Omental fat pad (tissue), 4 donors: ENCODE results near the gene ZDHHC4. TPM values are rescaled to one million over a fixed set of nuclear protein-coding genes. Genes with fewer than 3 reads are reported as not detected.
A peak's percentile ranks its signal among the peaks of the same experiment; 100 is the strongest.
"Not testable (repeated sequence)": the region's sequence is repeated elsewhere in the genome, so short reads cannot be mapped to it uniquely, and the experiment has no call there.

Source experiments
- ATAC-seq: fragments of 150-250 bp; one replicate; pipeline ENCODE4 v1.9.1; 2016; ENCODE audit warnings: mild to moderate bottlenecking, moderate library complexity; ENCODE audit not compliant: low FRiP score
- DNase-seq: peaks from one replicate; pipeline ENCODE4 v3.0.0-alpha.2; 2019; ENCODE audit warnings: low spot score
- CTCF ChIP-seq, 3 donors: fragments of 450-650 bp; IDR thresholded peaks; one replicate each; pipeline ENCODE4 v1.5.1; 2016 to 2017; ENCODE audit warnings: antibody characterized with exemption in 3 of 3, mild to moderate bottlenecking in 3 of 3, moderate library complexity in 2 of 3
- total RNA-seq, 4 donors: library from RNA; depleted of rRNA; stranded (reverse); fragments of >200 nt; gene quantifications; one replicate each; pipeline ENCODE4 v1.1.0, GENCODE V29; 2016

ZDHHC4 gene
- total RNA-seq, 4 donors from 2014 or later, result 30.6 to 52.3 (median 42.3) TPM

GRCh38 chr7:6578114-6579084, 1.1 kb downstream of the ZDHHC4 start:
- TF ChIP-seq CTCF (IDR thresholded peaks at IDR 0.05), result no peak
- DNase-seq (no peak), ATAC-seq (no peak)

- DNase-seq, result no peak
These were observed 2.2 kb downstream of the ZDHHC4 start for GRCh38 chr7:6579446-6579845.

GRCh38 chr7:6585746-6586432, 8.6 kb downstream of the ZDHHC4 start:
- DNase-seq, ATAC-seq: not testable (repeated sequence)

More at GRCh38 chr7:6579446-6579845, 2.2 kb downstream of the ZDHHC4 start:
- no peak for TF ChIP-seq CTCF (IDR thresholded peaks at IDR 0.05)
- ATAC-seq, result no peak

DNA sequence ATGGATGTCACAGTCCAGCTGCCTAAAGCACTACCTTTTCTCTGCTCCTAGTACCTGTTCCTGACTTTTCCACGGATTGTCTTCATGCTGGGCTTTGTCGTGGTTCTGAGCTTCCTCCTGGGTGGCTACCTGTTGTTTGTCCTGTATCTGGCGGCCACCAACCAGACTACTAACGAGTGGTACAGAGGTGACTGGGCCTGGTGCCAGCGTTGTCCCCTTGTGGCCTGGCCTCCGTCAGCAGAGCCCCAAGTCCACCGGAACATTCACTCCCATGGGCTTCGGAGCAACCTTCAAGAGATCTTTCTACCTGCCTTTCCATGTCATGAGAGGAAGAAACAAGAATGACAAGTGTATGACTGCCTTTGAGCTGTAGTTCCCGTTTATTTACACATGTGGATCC, 11.3 kb downstream of the ZDHHC4 start:
- DNase-seq (no peak), ATAC-seq (no peak)
- no peak for TF ChIP-seq CTCF (IDR thresholded peaks at IDR 0.05)

DNA sequence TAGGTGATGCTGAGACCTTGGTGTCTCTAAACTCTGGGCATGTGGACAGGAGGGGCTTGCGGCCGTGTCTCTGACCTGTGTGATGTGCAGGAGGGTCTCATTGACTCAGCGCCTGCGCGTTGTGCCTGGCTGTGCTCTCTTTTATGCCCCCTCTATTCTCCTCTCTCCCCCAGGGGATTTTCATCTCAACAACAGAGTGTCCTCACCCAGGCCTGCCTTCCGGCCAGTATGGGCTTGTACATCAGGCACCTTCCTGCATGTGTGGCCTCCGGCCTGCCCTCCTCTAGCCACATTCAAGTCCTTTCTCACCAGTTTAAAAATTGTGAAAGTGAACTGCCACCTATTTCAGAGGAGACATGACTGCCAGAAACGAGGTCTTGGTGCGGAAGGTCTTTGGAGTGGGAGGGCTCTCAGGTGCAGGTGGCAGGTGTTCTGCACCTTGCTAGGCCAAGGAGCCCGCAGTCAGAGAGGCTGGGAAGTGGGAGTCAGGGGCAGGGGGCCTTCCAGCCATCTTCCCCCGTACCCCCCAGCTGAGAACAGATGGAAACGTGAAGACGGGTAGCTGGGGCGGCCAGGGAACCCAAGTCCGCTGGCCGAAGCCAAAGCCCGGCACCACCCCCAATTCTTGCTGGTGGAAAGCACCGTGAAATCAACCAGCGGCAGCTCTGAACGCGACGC, 12.0 kb downstream of the ZDHHC4 start:
- no peak for DNase-seq
- no peak for ATAC-seq
- TF ChIP-seq CTCF (IDR thresholded peaks at IDR 0.05), result no peak

- ATAC-seq (peak; percentile 98), DNase-seq (peak; percentile 27)
- peak in 2 of 3 donors; percentile 67 to 92 for TF ChIP-seq CTCF (IDR thresholded peaks at IDR 0.05)
These were observed 12.8 kb downstream of the ZDHHC4 start, which contains the start of gene INTS15 for GRCh38 chr7:6589829-6590644. Gene INTS15 (plus strand): TSS chr7:6590021. CDS start chr7:6590284, 263 bp downstream.
